DND-41 (cell line): ENCODE measurements around the gene GRXCR1.

Source experiments
- CTCF ChIP-seq: IDR thresholded peaks from 2 replicates; pipeline ENCODE4 v1.5.1; 2012; ENCODE audit warnings: borderline replicate concordance, low read length, moderate library complexity, mild to moderate bottlenecking; ENCODE audit not compliant: poor library complexity, severe bottlenecking; ENCODE audit errors: extremely low read depth
- EZH2 ChIP-seq: IDR thresholded peaks from 3 replicates; pipeline ENCODE4 v1.6.1; 2012; ENCODE audit warnings: borderline replicate concordance, low read depth, mild to moderate bottlenecking, moderate library complexity, low read length, inconsistent platforms; ENCODE audit not compliant: severe bottlenecking

GRCh38 chr4:42895452-42895851, 2.9 kb downstream of the GRXCR1 start:
- TF ChIP-seq CTCF: no peak
- TF ChIP-seq EZH2: no peak
